ENCODE data around the gene FBXW12. TPM values are rescaled to one million over a fixed set of nuclear protein-coding genes. Genes with fewer than 3 reads are reported as not detected.

The FBXW12 gene
- total RNA-seq, 1 experiment from 2014 or later: 0.74 TPM

DNA sequence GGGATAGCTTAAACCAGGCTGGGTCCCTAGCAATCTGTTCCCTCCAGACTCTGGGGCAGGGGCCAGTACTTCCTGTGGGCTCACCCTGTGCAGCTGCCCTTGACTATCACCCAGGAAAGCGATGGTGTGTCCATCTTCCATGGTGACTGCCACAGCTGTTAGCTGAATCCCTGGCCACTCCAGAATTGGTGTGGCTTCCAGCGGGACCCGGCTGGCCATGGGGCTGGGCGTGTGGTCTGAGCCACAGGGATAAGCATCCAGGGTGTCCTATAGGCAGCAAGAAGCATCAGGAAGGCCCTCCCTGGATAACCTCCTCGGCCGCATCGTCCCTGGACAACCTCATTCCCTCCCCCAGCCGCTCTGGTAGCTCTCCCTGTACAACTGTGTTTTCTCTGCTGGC lies 50.7 kb downstream of the FBXW12 start:
- Histone ChIP-seq H2AK5ac (ENCODE audit: insufficient read length, low read length) (no peak overlapping the region), H3K14ac (ENCODE audit: insufficient read depth, low read length) (no peak overlapping the region), H3K23ac (ENCODE audit: insufficient read length, low read depth, low read length) (no peak overlapping the region), H3K18ac (ENCODE audit: insufficient read length, low read depth, low read length) (no peak overlapping the region), H3K4me1 (ENCODE audit: insufficient read depth, low read length) (peaks cover 4% of the 10 kb centered on the region; the same call in 1 of the 2 replicates), H3K9me3 (ENCODE audit: control insufficient read depth, low read depth, low read length) (no peaks in the 10 kb centered on the region), H2BK15ac (ENCODE audit: low read depth, low read length) (no peak overlapping the region), H2BK20ac (ENCODE audit: low read depth, low read length, poor library complexity, severe bottlenecking) (no peak overlapping the region), H3K27ac (ENCODE audit: insufficient read length, low read depth, low read length) (no peak overlapping the region), H2AFZ (ENCODE audit: low read length) (no peak overlapping the region), H4K5ac (ENCODE audit: insufficient read length, low read depth, low read length) (no peak overlapping the region), H3K79me2 (ENCODE audit: insufficient read depth, low read length) (peaks cover 26% of the 10 kb centered on the region; the same call in 1 of the 2 replicates), H2BK120ac (ENCODE audit: low read depth, low read length, poor library complexity, severe bottlenecking) (no peak overlapping the region), H4K20me1 (ENCODE audit: control insufficient read depth, insufficient read depth, insufficient read length) (no peaks in the 10 kb centered on the region), H4K91ac (ENCODE audit: insufficient read length, low read depth, low read length) (no peak overlapping the region), H3K27me3 (ENCODE audit: insufficient read depth, low read length) (no peaks in the 10 kb centered on the region), H3K56ac (ENCODE audit: insufficient read length, low read depth, low read length) (no peak overlapping the region), H4K8ac (replicated peaks; ENCODE audit: insufficient read length, low read depth, low read length) (no peak overlapping the region), H3K23me2 (ENCODE audit: insufficient read length, low read depth, low read length, poor library complexity, severe bottlenecking) (peaks cover under 1% of the 10 kb centered on the region), H2BK5ac (ENCODE audit: insufficient read length, low read length) (no peak overlapping the region), H3K79me1 (ENCODE audit: insufficient read depth, low read depth, low read length, poor library complexity, severe bottlenecking) (no peaks in the 10 kb centered on the region), H3K4me2 (ENCODE audit: insufficient read depth, insufficient read length, low read length) (no peak overlapping the region), H3K4ac (ENCODE audit: low read depth, low read length) (no peak overlapping the region), H3K9ac (ENCODE audit: extremely low read depth, insufficient read length, low read length) (no peak overlapping the region), H3T11ph (ENCODE audit: low read length) (no peak overlapping the region), H2BK12ac (ENCODE audit: insufficient read length, low read depth, low read length) (no peak overlapping the region)
- H3K4me3 Mint-ChIP-seq: no peak overlapping the region
- H3K27me3 Mint-ChIP-seq (ENCODE audit: low read depth): no peaks in the 10 kb centered on the region
- peaks cover 23 to 26% of the 10 kb centered on the region in 2 experiments for H3K4me1 Mint-ChIP-seq
- TF ChIP-seq, protein P1, sequence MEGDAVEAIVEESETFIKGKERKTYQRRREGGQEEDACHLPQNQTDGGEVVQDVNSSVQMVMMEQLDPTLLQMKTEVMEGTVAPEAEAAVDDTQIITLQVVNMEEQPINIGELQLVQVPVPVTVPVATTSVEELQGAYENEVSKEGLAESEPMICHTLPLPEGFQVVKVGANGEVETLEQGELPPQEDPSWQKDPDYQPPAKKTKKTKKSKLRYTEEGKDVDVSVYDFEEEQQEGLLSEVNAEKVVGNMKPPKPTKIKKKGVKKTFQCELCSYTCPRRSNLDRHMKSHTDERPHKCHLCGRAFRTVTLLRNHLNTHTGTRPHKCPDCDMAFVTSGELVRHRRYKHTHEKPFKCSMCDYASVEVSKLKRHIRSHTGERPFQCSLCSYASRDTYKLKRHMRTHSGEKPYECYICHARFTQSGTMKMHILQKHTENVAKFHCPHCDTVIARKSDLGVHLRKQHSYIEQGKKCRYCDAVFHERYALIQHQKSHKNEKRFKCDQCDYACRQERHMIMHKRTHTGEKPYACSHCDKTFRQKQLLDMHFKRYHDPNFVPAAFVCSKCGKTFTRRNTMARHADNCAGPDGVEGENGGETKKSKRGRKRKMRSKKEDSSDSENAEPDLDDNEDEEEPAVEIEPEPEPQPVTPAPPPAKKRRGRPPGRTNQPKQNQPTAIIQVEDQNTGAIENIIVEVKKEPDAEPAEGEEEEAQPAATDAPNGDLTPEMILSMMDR (conservative IDR thresholded peaks at IDR 0.05): no peak
- WGBS (ENCODE audit: extremely low coverage, insufficient read length, low lambda C conversion rate): no CpG with 5 or more reads among the region's 8 CpGs
- H3K36me3 Mint-ChIP-seq (ENCODE audit: insufficient read depth in 1 of 3, low read depth in 3 of 3): peaks cover 24 to 57% (median 56%) of the 10 kb centered on the region in 3 experiments; a peak in 6 of 7 replicates
- H3K27ac Mint-ChIP-seq: peak overlapping the region in 2 of 3 experiments; percentile 17 to 39; a peak in 2 of 7 replicates
- no peak for DNase-seq
- H3K9me3 Mint-ChIP-seq: no peaks in the 10 kb centered on the region
